Fibroblast of the conjunctiva (primary cell): ENCODE results near the gene SCGB2A2.

Source experiments
- DNase-seq: peaks from one replicate; pipeline ENCODE4 v3.0.0-alpha.2; 2010; ENCODE audit warnings: low read depth

Gene SCGB2A2

GRCh38 chr11:62269654-62270278, at the start of gene SCGB2A2:
SCGB2A2 (plus strand) TSS chr11:62270158; CDS start chr11:62270217, 59 bp downstream.
- DNase-seq, result no peak

GRCh38 chr11:62221498-62221897, 48.5 kb upstream of the SCGB2A2 start:
- DNase-seq, result no peak

GRCh38 chr11:62223095-62223494, 46.9 kb upstream of the SCGB2A2 start:
- no peak for DNase-seq

GRCh38 chr11:62233730-62234129, 36.2 kb upstream of the SCGB2A2 start:
- no peak for DNase-seq

GRCh38 chr11:62236187-62236586, 33.8 kb upstream of the SCGB2A2 start:
- no peak for DNase-seq

- no peak for DNase-seq
These were observed 32.5 kb upstream of the SCGB2A2 start for GRCh38 chr11:62237499-62237898.

GRCh38 chr11:62238151-62238550, 31.8 kb upstream of the SCGB2A2 start:
- DNase-seq, result no peak

GRCh38 chr11:62241095-62241494, 28.9 kb upstream of the SCGB2A2 start:
- DNase-seq, result no peak

- no peak for DNase-seq
These were observed 27.9 kb upstream of the SCGB2A2 start, which contains the start of gene SCGB1D2 for GRCh38 chr11:62242021-62242420. SCGB1D2 (plus strand) TSS chr11:62242239; CDS start chr11:62242308, 69 bp downstream.

GRCh38 chr11:62245271-62245753, 24.6 kb upstream of the SCGB2A2 start:
- no peak for DNase-seq

- no peak for DNase-seq
These were observed 18.3 kb upstream of the SCGB2A2 start for GRCh38 chr11:62251698-62252097.

- DNase-seq, result no peak
These were observed 15.9 kb upstream of the SCGB2A2 start for GRCh38 chr11:62253999-62254542.

GRCh38 chr11:62256281-62256680, 13.7 kb upstream of the SCGB2A2 start:
- no peak for DNase-seq

- DNase-seq, result no peak
These were observed 9.6 kb upstream of the SCGB2A2 start for GRCh38 chr11:62260261-62260953.

- no peak for DNase-seq
These were observed 6.0 kb upstream of the SCGB2A2 start for GRCh38 chr11:62264004-62264403.

- no peak for DNase-seq
These were observed 3.4 kb upstream of the SCGB2A2 start for GRCh38 chr11:62266558-62266957.

- DNase-seq, result no peak
These were observed 2.9 kb upstream of the SCGB2A2 start for GRCh38 chr11:62267050-62267449.

- no peak for DNase-seq
These were observed 2.4 kb upstream of the SCGB2A2 start for GRCh38 chr11:62267576-62267975.

- no peak for DNase-seq
These were observed 3.3 kb downstream of the SCGB2A2 start for GRCh38 chr11:62273284-62273683.

- no peak for DNase-seq
These were observed 3.9 kb downstream of the SCGB2A2 start for GRCh38 chr11:62273789-62274275.

- DNase-seq, result no peak
These were observed 10.5 kb downstream of the SCGB2A2 start for GRCh38 chr11:62280452-62280851.

- no peak for DNase-seq
These were observed 25.5 kb downstream of the SCGB2A2 start for GRCh38 chr11:62295504-62295903.

GRCh38 chr11:62298975-62299374, 29.0 kb downstream of the SCGB2A2 start, which contains the start of gene SCGB1D4:
SCGB1D4 (minus strand) TSS chr11:62299075; CDS start chr11:62299010, 65 bp downstream.
- no peak for DNase-seq
